ENCODE results near the gene LILRB1. TPM values are rescaled to one million over a fixed set of nuclear protein-coding genes. Genes with fewer than 3 reads are reported as not detected.

The LILRB1 gene
- total and polyA plus RNA-seq, 2 of the 13 experiments (the other 11 are each of a cell fraction or from before 2014, with no cell fraction given) = not detected

DNA sequence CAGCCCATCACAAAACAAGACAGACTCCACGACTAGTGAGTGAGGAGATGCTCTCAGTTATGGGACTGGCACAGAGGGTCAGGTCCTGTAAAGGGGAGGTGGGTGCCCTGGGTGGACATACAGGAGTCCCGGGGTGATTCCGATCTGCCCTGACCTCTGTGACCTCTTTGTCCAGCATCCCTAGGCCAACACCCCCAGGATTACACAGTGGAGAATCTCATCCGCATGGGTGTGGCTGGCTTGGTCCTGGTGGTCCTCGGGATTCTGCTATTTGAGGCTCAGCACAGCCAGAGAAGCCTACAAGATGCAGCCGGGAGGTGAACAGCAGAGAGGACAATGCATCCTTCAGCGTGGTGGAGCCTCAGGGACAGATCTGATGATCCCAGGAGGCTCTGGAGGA, 43.3 kb upstream of the LILRB1 start:
- Histone ChIP-seq H4K20me1 (ENCODE audit: insufficient read depth, low read length) (no peaks in the 10 kb centered on the region), H3K4me1 (ENCODE audit: insufficient read depth, low read length) (no peaks in the 10 kb centered on the region), H3K79me2 (ENCODE audit: insufficient read depth, low read length) (no peaks in the 10 kb centered on the region), H3K9ac (ENCODE audit: insufficient read depth, low read depth, low read length) (no peak overlapping the region), H2AFZ (ENCODE audit: low read length) (no peak overlapping the region), H3K4me3 (replicated peaks in 1 of 3; ENCODE audit: insufficient read depth in 1 of 3, low read depth in 2 of 3, low read length in 3 of 3) (no peak overlapping the region), H3K27ac (ENCODE audit: extremely low read length, insufficient read depth, low read length) (no peak overlapping the region), H3K9me3 (ENCODE audit: low read length) (no peaks in the 10 kb centered on the region), H3K36me3 (replicated peaks in 1 of 2; ENCODE audit: control insufficient read depth in 1 of 2, insufficient read depth in 2 of 2, low read length in 2 of 2) (no peaks in the 10 kb centered on the region), H3K4me2 (ENCODE audit: low read depth, low read length) (no peak overlapping the region), H3K27me3 (ENCODE audit: control insufficient read depth in 1 of 2, insufficient read depth in 2 of 2, low read length in 2 of 2) (peaks cover 2 to 9% of the 10 kb centered on the region in 2 experiments; a peak in 3 of 5 replicates)
- POLR2A ChIA-PET = no interaction called here
- FAIRE-seq = no peak
- ATAC-seq = no peak
- BruUV-seq (replicated peaks) = no TSS peak
- DNase-seq (ENCODE audit: low spot score) = no peak
- intact Hi-C loops (cut with micrococcal nuclease; ENCODE audit: unreplicated experiment) (no loop called here), in situ Hi-C loops (cut with HindIII; ENCODE audit: extremely low pct_ligation_motif_present, low pct_unique_long_range_greater_than_20kb) (no loop called here)
- WGBS (ENCODE audit: low lambda C conversion rate) = 0% methylated on average over 4 of the region's 7 CpGs
- CTCF ChIA-PET (ENCODE audit: low intra/inter-chr PET ratio, low total read pairs) = no interaction called here
- TF ChIP-seq CHCHD3 (CRISPR knock-in tag; IDR thresholded peaks at IDR 0.05) = no peak
- TF ChIP-seq ZNF235 (CRISPR knock-in tag; IDR thresholded peaks at IDR 0.05; ENCODE audit: borderline replicate concordance) = no peak
- no peak for TF ChIP-seq ZNF382 (CRISPR knock-in tag; IDR thresholded peaks at IDR 0.05; ENCODE audit: borderline replicate concordance)
- TF ChIP-seq, protein P1, sequence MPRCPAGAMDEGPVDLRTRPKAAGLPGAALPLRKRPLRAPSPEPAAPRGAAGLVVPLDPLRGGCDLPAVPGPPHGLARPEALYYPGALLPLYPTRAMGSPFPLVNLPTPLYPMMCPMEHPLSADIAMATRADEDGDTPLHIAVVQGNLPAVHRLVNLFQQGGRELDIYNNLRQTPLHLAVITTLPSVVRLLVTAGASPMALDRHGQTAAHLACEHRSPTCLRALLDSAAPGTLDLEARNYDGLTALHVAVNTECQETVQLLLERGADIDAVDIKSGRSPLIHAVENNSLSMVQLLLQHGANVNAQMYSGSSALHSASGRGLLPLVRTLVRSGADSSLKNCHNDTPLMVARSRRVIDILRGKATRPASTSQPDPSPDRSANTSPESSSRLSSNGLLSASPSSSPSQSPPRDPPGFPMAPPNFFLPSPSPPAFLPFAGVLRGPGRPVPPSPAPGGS (CRISPR knock-in tag; IDR thresholded peaks at IDR 0.05) = no peak
- TF ChIP-seq, protein P2, sequence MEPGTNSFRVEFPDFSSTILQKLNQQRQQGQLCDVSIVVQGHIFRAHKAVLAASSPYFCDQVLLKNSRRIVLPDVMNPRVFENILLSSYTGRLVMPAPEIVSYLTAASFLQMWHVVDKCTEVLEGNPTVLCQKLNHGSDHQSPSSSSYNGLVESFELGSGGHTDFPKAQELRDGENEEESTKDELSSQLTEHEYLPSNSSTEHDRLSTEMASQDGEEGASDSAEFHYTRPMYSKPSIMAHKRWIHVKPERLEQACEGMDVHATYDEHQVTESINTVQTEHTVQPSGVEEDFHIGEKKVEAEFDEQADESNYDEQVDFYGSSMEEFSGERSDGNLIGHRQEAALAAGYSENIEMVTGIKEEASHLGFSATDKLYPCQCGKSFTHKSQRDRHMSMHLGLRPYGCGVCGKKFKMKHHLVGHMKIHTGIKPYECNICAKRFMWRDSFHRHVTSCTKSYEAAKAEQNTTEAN (CRISPR knock-in tag; conservative IDR thresholded peaks at IDR 0.05) = no peak
- TF ChIP-seq, protein P3, sequence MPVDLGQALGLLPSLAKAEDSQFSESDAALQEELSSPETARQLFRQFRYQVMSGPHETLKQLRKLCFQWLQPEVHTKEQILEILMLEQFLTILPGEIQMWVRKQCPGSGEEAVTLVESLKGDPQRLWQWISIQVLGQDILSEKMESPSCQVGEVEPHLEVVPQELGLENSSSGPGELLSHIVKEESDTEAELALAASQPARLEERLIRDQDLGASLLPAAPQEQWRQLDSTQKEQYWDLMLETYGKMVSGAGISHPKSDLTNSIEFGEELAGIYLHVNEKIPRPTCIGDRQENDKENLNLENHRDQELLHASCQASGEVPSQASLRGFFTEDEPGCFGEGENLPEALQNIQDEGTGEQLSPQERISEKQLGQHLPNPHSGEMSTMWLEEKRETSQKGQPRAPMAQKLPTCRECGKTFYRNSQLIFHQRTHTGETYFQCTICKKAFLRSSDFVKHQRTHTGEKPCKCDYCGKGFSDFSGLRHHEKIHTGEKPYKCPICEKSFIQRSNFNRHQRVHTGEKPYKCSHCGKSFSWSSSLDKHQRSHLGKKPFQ (CRISPR knock-in tag; IDR thresholded peaks at IDR 0.05; ENCODE audit: insufficient replicate concordance) = no peak
- no peak for TF ChIP-seq ZNF672 (CRISPR knock-in tag; IDR thresholded peaks at IDR 0.05)
- TF ChIP-seq, protein P4, sequence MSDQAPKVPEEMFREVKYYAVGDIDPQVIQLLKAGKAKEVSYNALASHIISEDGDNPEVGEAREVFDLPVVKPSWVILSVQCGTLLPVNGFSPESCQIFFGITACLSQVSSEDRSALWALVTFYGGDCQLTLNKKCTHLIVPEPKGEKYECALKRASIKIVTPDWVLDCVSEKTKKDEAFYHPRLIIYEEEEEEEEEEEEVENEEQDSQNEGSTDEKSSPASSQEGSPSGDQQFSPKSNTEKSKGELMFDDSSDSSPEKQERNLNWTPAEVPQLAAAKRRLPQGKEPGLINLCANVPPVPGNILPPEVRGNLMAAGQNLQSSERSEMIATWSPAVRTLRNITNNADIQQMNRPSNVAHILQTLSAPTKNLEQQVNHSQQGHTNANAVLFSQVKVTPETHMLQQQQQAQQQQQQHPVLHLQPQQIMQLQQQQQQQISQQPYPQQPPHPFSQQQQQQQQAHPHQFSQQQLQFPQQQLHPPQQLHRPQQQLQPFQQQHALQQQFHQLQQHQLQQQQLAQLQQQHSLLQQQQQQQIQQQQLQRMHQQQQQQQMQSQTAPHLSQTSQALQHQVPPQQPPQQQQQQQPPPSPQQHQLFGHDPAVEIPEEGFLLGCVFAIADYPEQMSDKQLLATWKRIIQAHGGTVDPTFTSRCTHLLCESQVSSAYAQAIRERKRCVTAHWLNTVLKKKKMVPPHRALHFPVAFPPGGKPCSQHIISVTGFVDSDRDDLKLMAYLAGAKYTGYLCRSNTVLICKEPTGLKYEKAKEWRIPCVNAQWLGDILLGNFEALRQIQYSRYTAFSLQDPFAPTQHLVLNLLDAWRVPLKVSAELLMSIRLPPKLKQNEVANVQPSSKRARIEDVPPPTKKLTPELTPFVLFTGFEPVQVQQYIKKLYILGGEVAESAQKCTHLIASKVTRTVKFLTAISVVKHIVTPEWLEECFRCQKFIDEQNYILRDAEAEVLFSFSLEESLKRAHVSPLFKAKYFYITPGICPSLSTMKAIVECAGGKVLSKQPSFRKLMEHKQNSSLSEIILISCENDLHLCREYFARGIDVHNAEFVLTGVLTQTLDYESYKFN (CRISPR knock-in tag; conservative IDR thresholded peaks at IDR 0.05) = no peak
- TF ChIP-seq, protein P5, sequence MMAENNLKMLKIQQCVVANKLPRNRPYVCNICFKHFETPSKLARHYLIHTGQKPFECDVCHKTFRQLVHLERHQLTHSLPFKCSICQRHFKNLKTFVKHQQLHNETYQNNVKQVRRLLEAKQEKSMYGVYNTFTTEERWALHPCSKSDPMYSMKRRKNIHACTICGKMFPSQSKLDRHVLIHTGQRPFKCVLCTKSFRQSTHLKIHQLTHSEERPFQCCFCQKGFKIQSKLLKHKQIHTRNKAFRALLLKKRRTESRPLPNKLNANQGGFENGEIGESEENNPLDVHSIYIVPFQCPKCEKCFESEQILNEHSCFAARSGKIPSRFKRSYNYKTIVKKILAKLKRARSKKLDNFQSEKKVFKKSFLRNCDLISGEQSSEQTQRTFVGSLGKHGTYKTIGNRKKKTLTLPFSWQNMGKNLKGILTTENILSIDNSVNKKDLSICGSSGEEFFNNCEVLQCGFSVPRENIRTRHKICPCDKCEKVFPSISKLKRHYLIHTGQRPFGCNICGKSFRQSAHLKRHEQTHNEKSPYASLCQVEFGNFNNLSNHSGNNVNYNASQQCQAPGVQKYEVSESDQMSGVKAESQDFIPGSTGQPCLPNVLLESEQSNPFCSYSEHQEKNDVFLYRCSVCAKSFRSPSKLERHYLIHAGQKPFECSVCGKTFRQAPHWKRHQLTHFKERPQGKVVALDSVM (CRISPR knock-in tag; IDR thresholded peaks at IDR 0.05) = no peak

Measured in HepG2 (cell line).